ENCODE data around the gene ABR. TPM values are rescaled to one million over a fixed set of nuclear protein-coding genes. Genes with fewer than 3 reads are reported as not detected.

ABR gene
- polyA plus RNA-seq, 2 of the 4 experiments (the other 2 are of a cell fraction) = 70.9 to 73.8 TPM

Small RNA genes lying within 50 kb of the gene (small RNA-seq; reads per million reads assigned to genes)
- gene AC016292.2 = 0 reads per million in 6 experiments
- 0 to 0.26 (median 0) reads per million in 6 experiments for gene MIR3183
- gene RF00017 = 0 reads per million in 6 experiments

Other genes with a start within 250 kb of the ABR start
- 22.2 and 24.6 TPM in 2 replicates for gene NXN, start 200.2 kb downstream of the ABR start, polyA plus RNA-seq (2011; rRNA removed)
- gene NXN, start 200.2 kb downstream of the ABR start, polyA plus RNA-seq (2017; fragmentation: RNase III; extraction: RNeasy Plus Mini Kit Qiagen cat#74134 plus additional on column Dnase treatment) = 31.1 to 37.2 TPM (median 32.3 TPM) in 3 replicates
- 14.7 and 15.8 TPM in 2 replicates for gene TIMM22, start 182.9 kb downstream of the ABR start, polyA plus RNA-seq (2011; rRNA removed)
- 21.3 to 22.4 TPM (median 22.1 TPM) in 3 replicates for gene TIMM22, start 182.9 kb downstream of the ABR start, polyA plus RNA-seq (2017; fragmentation: RNase III; extraction: RNeasy Plus Mini Kit Qiagen cat#74134 plus additional on column Dnase treatment)
- not detected in 2 replicates for gene BHLHA9, start 90.5 kb upstream of the ABR start, polyA plus RNA-seq (2011; rRNA removed)
- gene BHLHA9, start 90.5 kb upstream of the ABR start, polyA plus RNA-seq (2017; fragmentation: RNase III; extraction: RNeasy Plus Mini Kit Qiagen cat#74134 plus additional on column Dnase treatment) = not detected in 3 replicates
- gene TRARG1, start 99.7 kb upstream of the ABR start, polyA plus RNA-seq (2011; rRNA removed) = not detected in 2 replicates
- gene TRARG1, start 99.7 kb upstream of the ABR start, polyA plus RNA-seq (2017; fragmentation: RNase III; extraction: RNeasy Plus Mini Kit Qiagen cat#74134 plus additional on column Dnase treatment) = not detected in 3 replicates
- gene YWHAE, start 220.2 kb upstream of the ABR start, polyA plus RNA-seq (2011; rRNA removed) = 1,017 and 1,284 TPM in 2 replicates
- 1,548 to 1,575 TPM (median 1,561 TPM) in 3 replicates for gene YWHAE, start 220.2 kb upstream of the ABR start, polyA plus RNA-seq (2017; fragmentation: RNase III; extraction: RNeasy Plus Mini Kit Qiagen cat#74134 plus additional on column Dnase treatment)